GM12878 (cell line): ENCODE results near the gene CRY1.

ENCODE experiments used
- DPF2 ChIP-seq: fragments of 450-650 bp; IDR thresholded peaks from 2 replicates; pipeline ENCODE4 v1.6.1; 2017; ENCODE audit warnings: mild to moderate bottlenecking
- EZH2 ChIP-seq: IDR thresholded peaks from 2 replicates; pipeline ENCODE4 v1.6.1; 2012; ENCODE audit warnings: low read depth, mild to moderate bottlenecking, control low read depth, inconsistent platforms, low read length, borderline replicate concordance; ENCODE audit not compliant: control insufficient read depth
- HDAC6 ChIP-seq: fragments of 200-600 bp; sonication (generic); IDR thresholded peaks from one replicate; pipeline ENCODE4 v1.8.0; 2017; ENCODE audit warnings: antibody characterized with exemption; ENCODE audit not compliant: unreplicated experiment
- JUND ChIP-seq: IDR thresholded peaks from 2 replicates; pipeline ENCODE4 v1.6.1; 2012; ENCODE audit warnings: low read depth, mild to moderate bottlenecking, low read length, improper control_type of control experiment, moderate library complexity
- MEF2A ChIP-seq: IDR thresholded peaks from 2 replicates; pipeline ENCODE4 v1.6.1; 2011; ENCODE audit warnings: low read depth, mild to moderate bottlenecking, low read length, moderate library complexity; ENCODE audit not compliant: insufficient read depth
- POLR2A ChIP-seq: IDR thresholded peaks from 2 replicates; pipeline ENCODE4 v1.6.1; 2011; ENCODE audit warnings: low read depth, mild to moderate bottlenecking, low read length
- POLR2AphosphoS5 ChIP-seq: IDR thresholded peaks from 2 replicates; pipeline ENCODE4 v1.6.1; 2011; ENCODE audit warnings: mild to moderate bottlenecking, low read length, inconsistent platforms
- TCF3 ChIP-seq: IDR thresholded peaks from 2 replicates; pipeline ENCODE4 v1.6.1; 2012; ENCODE audit warnings: low read depth, mild to moderate bottlenecking, low read length, borderline replicate concordance; ENCODE audit not compliant: insufficient read depth
- TF ChIP-seq, protein P1 (sequence below), 3 experiments: IDR thresholded peaks in 2 of 3; conservative IDR thresholded peaks in 1 of 3; 2 replicates each; pipeline ENCODE4 v1.5.1; 2011; ENCODE audit warnings: low read depth in 3 of 3, low read length in 3 of 3, mild to moderate bottlenecking in 3 of 3, control low read depth in 2 of 3, moderate library complexity in 2 of 3, inconsistent platforms in 1 of 3, mixed read lengths in 1 of 3; ENCODE audit not compliant: control insufficient read depth in 2 of 3, insufficient read depth in 1 of 3; ENCODE audit errors: extremely low read depth in 1 of 3
- TF ChIP-seq, protein P2 (sequence below): IDR thresholded peaks from 2 replicates; pipeline ENCODE4 v1.6.1; 2011; ENCODE audit warnings: borderline replicate concordance, low read depth, mild to moderate bottlenecking, moderate library complexity, low read length; ENCODE audit not compliant: insufficient read depth, poor library complexity, severe bottlenecking
- TF ChIP-seq, protein P3 (sequence below): IDR thresholded peaks from 2 replicates; pipeline ENCODE4 v1.6.1; 2012; ENCODE audit warnings: mild to moderate bottlenecking, low read depth, low read length

DNA sequence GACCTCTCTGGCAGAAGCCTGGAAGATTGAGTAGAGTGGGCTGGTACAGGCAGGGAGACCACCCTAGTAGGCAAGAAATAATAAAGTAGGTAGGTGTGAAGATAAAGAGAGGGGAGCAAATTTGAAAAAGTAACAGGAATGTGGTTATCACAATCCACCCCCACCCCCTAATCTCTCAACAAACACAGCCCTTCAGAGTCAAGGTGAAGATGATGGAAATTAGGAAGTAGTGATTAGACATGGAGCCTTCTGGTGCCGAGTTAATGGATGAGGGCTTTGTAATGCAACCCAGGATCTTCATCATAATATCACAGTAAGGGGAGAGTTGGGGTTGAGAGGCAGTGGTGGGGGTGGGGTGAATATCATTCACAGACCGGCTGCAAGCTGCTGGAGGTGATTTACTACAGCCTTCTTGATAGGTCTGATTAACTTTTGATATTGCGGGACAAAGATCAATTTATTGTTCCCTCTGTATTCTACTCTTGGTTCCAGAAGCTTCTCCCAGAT lies 29.2 kb upstream of the CRY1 start:
- TF ChIP-seq, protein P1, sequence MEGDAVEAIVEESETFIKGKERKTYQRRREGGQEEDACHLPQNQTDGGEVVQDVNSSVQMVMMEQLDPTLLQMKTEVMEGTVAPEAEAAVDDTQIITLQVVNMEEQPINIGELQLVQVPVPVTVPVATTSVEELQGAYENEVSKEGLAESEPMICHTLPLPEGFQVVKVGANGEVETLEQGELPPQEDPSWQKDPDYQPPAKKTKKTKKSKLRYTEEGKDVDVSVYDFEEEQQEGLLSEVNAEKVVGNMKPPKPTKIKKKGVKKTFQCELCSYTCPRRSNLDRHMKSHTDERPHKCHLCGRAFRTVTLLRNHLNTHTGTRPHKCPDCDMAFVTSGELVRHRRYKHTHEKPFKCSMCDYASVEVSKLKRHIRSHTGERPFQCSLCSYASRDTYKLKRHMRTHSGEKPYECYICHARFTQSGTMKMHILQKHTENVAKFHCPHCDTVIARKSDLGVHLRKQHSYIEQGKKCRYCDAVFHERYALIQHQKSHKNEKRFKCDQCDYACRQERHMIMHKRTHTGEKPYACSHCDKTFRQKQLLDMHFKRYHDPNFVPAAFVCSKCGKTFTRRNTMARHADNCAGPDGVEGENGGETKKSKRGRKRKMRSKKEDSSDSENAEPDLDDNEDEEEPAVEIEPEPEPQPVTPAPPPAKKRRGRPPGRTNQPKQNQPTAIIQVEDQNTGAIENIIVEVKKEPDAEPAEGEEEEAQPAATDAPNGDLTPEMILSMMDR (IDR thresholded peaks at IDR 0.05 in 2 of 3, conservative IDR thresholded peaks at IDR 0.05 in 1 of 3; ENCODE audit: control insufficient read depth in 2 of 3, extremely low read depth in 1 of 3, insufficient read depth in 1 of 3, low read depth in 3 of 3, low read length in 3 of 3): no peak
- TF ChIP-seq TCF3: no peak
- no peak for TF ChIP-seq POLR2A
- TF ChIP-seq, protein P2, sequence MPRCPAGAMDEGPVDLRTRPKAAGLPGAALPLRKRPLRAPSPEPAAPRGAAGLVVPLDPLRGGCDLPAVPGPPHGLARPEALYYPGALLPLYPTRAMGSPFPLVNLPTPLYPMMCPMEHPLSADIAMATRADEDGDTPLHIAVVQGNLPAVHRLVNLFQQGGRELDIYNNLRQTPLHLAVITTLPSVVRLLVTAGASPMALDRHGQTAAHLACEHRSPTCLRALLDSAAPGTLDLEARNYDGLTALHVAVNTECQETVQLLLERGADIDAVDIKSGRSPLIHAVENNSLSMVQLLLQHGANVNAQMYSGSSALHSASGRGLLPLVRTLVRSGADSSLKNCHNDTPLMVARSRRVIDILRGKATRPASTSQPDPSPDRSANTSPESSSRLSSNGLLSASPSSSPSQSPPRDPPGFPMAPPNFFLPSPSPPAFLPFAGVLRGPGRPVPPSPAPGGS: no peak
- no peak for TF ChIP-seq HDAC6
- TF ChIP-seq, protein P3, sequence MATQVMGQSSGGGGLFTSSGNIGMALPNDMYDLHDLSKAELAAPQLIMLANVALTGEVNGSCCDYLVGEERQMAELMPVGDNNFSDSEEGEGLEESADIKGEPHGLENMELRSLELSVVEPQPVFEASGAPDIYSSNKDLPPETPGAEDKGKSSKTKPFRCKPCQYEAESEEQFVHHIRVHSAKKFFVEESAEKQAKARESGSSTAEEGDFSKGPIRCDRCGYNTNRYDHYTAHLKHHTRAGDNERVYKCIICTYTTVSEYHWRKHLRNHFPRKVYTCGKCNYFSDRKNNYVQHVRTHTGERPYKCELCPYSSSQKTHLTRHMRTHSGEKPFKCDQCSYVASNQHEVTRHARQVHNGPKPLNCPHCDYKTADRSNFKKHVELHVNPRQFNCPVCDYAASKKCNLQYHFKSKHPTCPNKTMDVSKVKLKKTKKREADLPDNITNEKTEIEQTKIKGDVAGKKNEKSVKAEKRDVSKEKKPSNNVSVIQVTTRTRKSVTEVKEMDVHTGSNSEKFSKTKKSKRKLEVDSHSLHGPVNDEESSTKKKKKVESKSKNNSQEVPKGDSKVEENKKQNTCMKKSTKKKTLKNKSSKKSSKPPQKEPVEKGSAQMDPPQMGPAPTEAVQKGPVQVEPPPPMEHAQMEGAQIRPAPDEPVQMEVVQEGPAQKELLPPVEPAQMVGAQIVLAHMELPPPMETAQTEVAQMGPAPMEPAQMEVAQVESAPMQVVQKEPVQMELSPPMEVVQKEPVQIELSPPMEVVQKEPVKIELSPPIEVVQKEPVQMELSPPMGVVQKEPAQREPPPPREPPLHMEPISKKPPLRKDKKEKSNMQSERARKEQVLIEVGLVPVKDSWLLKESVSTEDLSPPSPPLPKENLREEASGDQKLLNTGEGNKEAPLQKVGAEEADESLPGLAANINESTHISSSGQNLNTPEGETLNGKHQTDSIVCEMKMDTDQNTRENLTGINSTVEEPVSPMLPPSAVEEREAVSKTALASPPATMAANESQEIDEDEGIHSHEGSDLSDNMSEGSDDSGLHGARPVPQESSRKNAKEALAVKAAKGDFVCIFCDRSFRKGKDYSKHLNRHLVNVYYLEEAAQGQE: no peak
- TF ChIP-seq JUND: no peak
- no peak for TF ChIP-seq EZH2
- no peak for TF ChIP-seq POLR2AphosphoS5
- TF ChIP-seq MEF2A: no peak
- no peak for TF ChIP-seq DPF2
